Measurements from ENCODE around the gene PLET1. TPM values are rescaled to one million over a fixed set of nuclear protein-coding genes. Genes with fewer than 3 reads are reported as not detected.

The PLET1 gene
- total RNA-seq, result not detected in 2 replicates

GRCh38 chr11:112260490-112260889, at the start of gene PLET1:
PLET1 (minus strand) TSS chr11:112260860; CDS start chr11:112260589, 271 bp downstream.

GRCh38 chr11:112226062-112226830, 34.4 kb downstream of the PLET1 start, which contains the start of gene PTS:
PTS (plus strand) TSS chr11:112226428; CDS start chr11:112226444, 16 bp downstream.

Other genes starting within 250 kb of the PLET1 start
- gene DLAT, start 235.5 kb downstream of the PLET1 start, total RNA-seq, result 30.8 and 31.0 TPM in 2 replicates
- gene PIH1D2, start 186.8 kb downstream of the PLET1 start, total RNA-seq, result 0.66 and 2.4 TPM in 2 replicates
- gene NKAPD1, start 186.6 kb downstream of the PLET1 start, total RNA-seq, result 16.1 and 19.4 TPM in 2 replicates
- gene TIMM8B, start 174.1 kb downstream of the PLET1 start, total RNA-seq, result 27.2 and 32.2 TPM in 2 replicates
- gene SDHD, start 174.0 kb downstream of the PLET1 start, total RNA-seq, result 158 and 181 TPM in 2 replicates
- 0.07 and 0.23 TPM in 2 replicates for gene IL18, start 96.8 kb downstream of the PLET1 start, total RNA-seq
- 0.20 TPM in 1 of 2 replicates, not detected in the other for gene TEX12, start 93.5 kb downstream of the PLET1 start, total RNA-seq
- 1.4 and 1.6 TPM in 2 replicates for gene BCO2, start 85.3 kb downstream of the PLET1 start, total RNA-seq
- 30.6 and 33.0 TPM in 2 replicates for gene PTS, start 34.4 kb downstream of the PLET1 start, total RNA-seq

Data from smooth muscle cell of the pulmonary artery (primary cell).